ENCODE measurements around the gene TMEM9. TPM values are rescaled to one million over a fixed set of nuclear protein-coding genes. Genes with fewer than 3 reads are reported as not detected.

The TMEM9 gene
- total RNA-seq, 4 donors from 2014 or later: 38.1 to 50.8 (median 40.7) TPM

GRCh38 chr1:201112173-201112731 is 42.0 kb downstream of the TMEM9 start, which contains the start of gene CACNA1S:
Gene CACNA1S (minus strand): TSS chr1:201112426. CDS start chr1:201112339, 87 bp downstream.
- no peak within 1 kb of the TSS for H3K27ac ChIP-seq

GRCh38 chr1:201111672-201112071 is 42.6 kb downstream of the TMEM9 start:
- peaks cover 14% of the 10 kb centered on the region for H3K4me1 ChIP-seq
- H3K4me3 ChIP-seq: no peak overlapping the region
- H3K9me3 ChIP-seq: no peaks in the 10 kb centered on the region
- H3K27ac ChIP-seq: no peak overlapping the region
- 85% methylated on average over 3 of the region's 3 CpGs for WGBS
- peaks cover 9% of the 10 kb centered on the region for H3K27me3 ChIP-seq
- no peaks in the 10 kb centered on the region for H3K36me3 ChIP-seq
- DNase-seq (ENCODE audit: low spot score in 2 of 2): no peak
- no peak for TF ChIP-seq CTCF (IDR thresholded peaks at IDR 0.05)
- TF ChIP-seq POLR2A (IDR thresholded peaks at IDR 0.05): no peak
- TF ChIP-seq EP300 (IDR thresholded peaks at IDR 0.05): no peak
- no peak for TF ChIP-seq POLR2AphosphoS5 (IDR thresholded peaks at IDR 0.05)

More at GRCh38 chr1:201112173-201112731, 42.0 kb downstream of the TMEM9 start, which contains the start of gene CACNA1S:
- peaks cover 9% of the 10 kb centered on the region for H3K27me3 ChIP-seq
- no peak for DNase-seq (ENCODE audit: low spot score in 2 of 2)
- no peaks in the 10 kb centered on the region for H3K9me3 ChIP-seq
- H3K36me3 ChIP-seq: no peaks in the 10 kb centered on the region
- WGBS: 98% methylated on average over 7 of the region's 9 CpGs
- no peak within 1 kb of the TSS for H3K4me3 ChIP-seq
- TF ChIP-seq EP300 (IDR thresholded peaks at IDR 0.05): no peak
- no peak for TF ChIP-seq POLR2A (IDR thresholded peaks at IDR 0.05)
- TF ChIP-seq CTCF (IDR thresholded peaks at IDR 0.05): no peak
- TF ChIP-seq POLR2AphosphoS5 (IDR thresholded peaks at IDR 0.05): no peak
- peaks cover 14% of the 10 kb centered on the region for H3K4me1 ChIP-seq

GRCh38 chr1:201111156-201111555 is 43.1 kb downstream of the TMEM9 start:
- Histone ChIP-seq H3K4me3 (no peak overlapping the region), H3K27ac (no peak overlapping the region), H3K36me3 (no peaks in the 10 kb centered on the region), H3K4me1 (peaks cover 14% of the 10 kb centered on the region), H3K9me3 (no peaks in the 10 kb centered on the region), H3K27me3 (peaks cover 9% of the 10 kb centered on the region)
- DNase-seq (ENCODE audit: low spot score in 2 of 2): no peak
- WGBS: 80% methylated on average over 7 of the region's 7 CpGs
- TF ChIP-seq POLR2A (IDR thresholded peaks at IDR 0.05) (no peak), POLR2AphosphoS5 (IDR thresholded peaks at IDR 0.05) (no peak), CTCF (IDR thresholded peaks at IDR 0.05) (no peak), EP300 (IDR thresholded peaks at IDR 0.05) (no peak)

- Histone ChIP-seq H3K27me3 (peaks cover 9% of the 10 kb centered on the region), H3K9me3 (no peaks in the 10 kb centered on the region), H3K27ac (no peak overlapping the region), H3K4me3 (no peak overlapping the region), H3K36me3 (no peaks in the 10 kb centered on the region), H3K4me1 (peaks cover 14% of the 10 kb centered on the region)
- DNase-seq (ENCODE audit: low spot score in 2 of 2): no peak
- 94% methylated on average over 5 of the region's 5 CpGs for WGBS
- TF ChIP-seq CTCF (IDR thresholded peaks at IDR 0.05): no peak
- no peak for TF ChIP-seq EP300 (IDR thresholded peaks at IDR 0.05)
- TF ChIP-seq POLR2A (IDR thresholded peaks at IDR 0.05): no peak
- no peak for TF ChIP-seq POLR2AphosphoS5 (IDR thresholded peaks at IDR 0.05)
Measured at GRCh38 chr1:201110616-201111015, 43.7 kb downstream of the TMEM9 start.

- no peak for DNase-seq (ENCODE audit: low spot score in 2 of 2)
- H3K9me3 ChIP-seq: no peaks in the 10 kb centered on the region
- no peak for TF ChIP-seq POLR2A (IDR thresholded peaks at IDR 0.05)
- no peak for TF ChIP-seq CTCF (IDR thresholded peaks at IDR 0.05)
- no peak for TF ChIP-seq EP300 (IDR thresholded peaks at IDR 0.05)
- TF ChIP-seq POLR2AphosphoS5 (IDR thresholded peaks at IDR 0.05): no peak
- no peak overlapping the region for H3K4me3 ChIP-seq
- no peak overlapping the region for H3K27ac ChIP-seq
- H3K36me3 ChIP-seq: no peaks in the 10 kb centered on the region
- WGBS: 95% methylated on average over 10 of the region's 10 CpGs
- peaks cover 9% of the 10 kb centered on the region for H3K27me3 ChIP-seq
- peaks cover 14% of the 10 kb centered on the region for H3K4me1 ChIP-seq
Measured at GRCh38 chr1:201110138-201110537, 44.1 kb downstream of the TMEM9 start.
